ENCODE results near the gene KLK13. TPM values are rescaled to one million over a fixed set of nuclear protein-coding genes. Genes with fewer than 3 reads are reported as not detected.

The KLK13 gene
- polyA plus RNA-seq, 1 donor (not counting 4 experiments of a cell fraction or from before 2014, with no cell fraction given): 2.0 TPM

DNA sequence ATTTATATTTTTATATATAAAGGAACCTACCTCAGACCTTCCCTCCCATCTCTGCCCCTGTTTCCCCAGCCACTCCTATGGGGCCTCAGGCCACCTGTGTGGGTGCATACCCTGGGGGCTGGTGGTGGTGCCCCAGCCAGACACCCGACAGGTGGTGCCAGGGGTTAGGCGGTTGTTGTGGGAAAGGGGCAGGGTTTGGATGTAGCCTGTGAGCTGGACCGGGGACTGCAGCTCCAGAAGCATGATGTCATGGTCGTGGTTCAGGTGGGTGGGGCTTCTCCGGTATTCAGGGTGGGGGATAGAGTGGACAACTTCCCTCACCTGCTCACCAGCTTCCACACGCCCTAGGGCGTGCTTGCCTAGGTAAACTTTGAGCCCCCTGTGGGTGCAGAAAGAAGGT lies 5.2 kb downstream of the KLK13 start:
- no peaks in the 10 kb centered on the region for H3K79me2 ChIP-seq (ENCODE audit: control insufficient read depth, insufficient read depth, low read length)
- no peak overlapping the region for H3K27ac ChIP-seq (ENCODE audit: control insufficient read depth, insufficient read depth, low read length)
- H3K4me3 ChIP-seq (ENCODE audit: control insufficient read depth in 2 of 3, extremely low read depth in 1 of 3, insufficient read depth in 2 of 3, low read depth in 1 of 3, low read length in 3 of 3): no peak overlapping the region
- H3K4me2 ChIP-seq (ENCODE audit: control insufficient read depth, extremely low read depth, insufficient read depth, low read depth, low read length): no peak overlapping the region
- no peak overlapping the region for H2AFZ ChIP-seq (ENCODE audit: control insufficient read depth, low read length)
- no peaks in the 10 kb centered on the region for H3K4me1 ChIP-seq (ENCODE audit: control insufficient read depth, extremely low read depth, insufficient read depth, low read length)
- H3K36me3 ChIP-seq (ENCODE audit: control insufficient read depth in 2 of 2, extremely low read depth in 1 of 2, insufficient read depth in 2 of 2, low read length in 2 of 2): no peaks in the 10 kb centered on the region
- peaks cover 9% of the 10 kb centered on the region for H3K27me3 ChIP-seq (ENCODE audit: control insufficient read depth, extremely low read depth, insufficient read depth, low read length)
- H3K9me3 ChIP-seq (ENCODE audit: control insufficient read depth, low read depth, low read length): no peaks in the 10 kb centered on the region
- no peak for TF ChIP-seq EZH2 (IDR thresholded peaks at IDR 0.05; ENCODE audit: low read length)
- TF ChIP-seq, protein P1, sequence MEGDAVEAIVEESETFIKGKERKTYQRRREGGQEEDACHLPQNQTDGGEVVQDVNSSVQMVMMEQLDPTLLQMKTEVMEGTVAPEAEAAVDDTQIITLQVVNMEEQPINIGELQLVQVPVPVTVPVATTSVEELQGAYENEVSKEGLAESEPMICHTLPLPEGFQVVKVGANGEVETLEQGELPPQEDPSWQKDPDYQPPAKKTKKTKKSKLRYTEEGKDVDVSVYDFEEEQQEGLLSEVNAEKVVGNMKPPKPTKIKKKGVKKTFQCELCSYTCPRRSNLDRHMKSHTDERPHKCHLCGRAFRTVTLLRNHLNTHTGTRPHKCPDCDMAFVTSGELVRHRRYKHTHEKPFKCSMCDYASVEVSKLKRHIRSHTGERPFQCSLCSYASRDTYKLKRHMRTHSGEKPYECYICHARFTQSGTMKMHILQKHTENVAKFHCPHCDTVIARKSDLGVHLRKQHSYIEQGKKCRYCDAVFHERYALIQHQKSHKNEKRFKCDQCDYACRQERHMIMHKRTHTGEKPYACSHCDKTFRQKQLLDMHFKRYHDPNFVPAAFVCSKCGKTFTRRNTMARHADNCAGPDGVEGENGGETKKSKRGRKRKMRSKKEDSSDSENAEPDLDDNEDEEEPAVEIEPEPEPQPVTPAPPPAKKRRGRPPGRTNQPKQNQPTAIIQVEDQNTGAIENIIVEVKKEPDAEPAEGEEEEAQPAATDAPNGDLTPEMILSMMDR (optimal IDR thresholded peaks at IDR 0.05 in 1 of 3, IDR thresholded peaks at IDR 0.05 in 1 of 3, conservative IDR thresholded peaks at IDR 0.05 in 1 of 3; ENCODE audit: extremely low read depth in 1 of 3, insufficient read depth in 2 of 3, low read length in 3 of 3): no peak
- no peak overlapping the region for H3K9ac ChIP-seq (ENCODE audit: control insufficient read depth, extremely low read depth, insufficient read depth, low read length)
- no peaks in the 10 kb centered on the region for H4K20me1 ChIP-seq (ENCODE audit: control insufficient read depth, extremely low read depth, insufficient read depth, low read length)
- DNase-seq (ENCODE audit: low read depth, low spot score): no peak
- no peaks in the 10 kb centered on the region for H3K9me1 ChIP-seq (ENCODE audit: control insufficient read depth, extremely low read depth, insufficient read depth, low read length)
- dilution Hi-C loops (cut with MboI; ENCODE audit: extremely low pct_ligation_motif_present, low sequenced_read_pairs): no loop called here
- no peak for FAIRE-seq

DNA sequence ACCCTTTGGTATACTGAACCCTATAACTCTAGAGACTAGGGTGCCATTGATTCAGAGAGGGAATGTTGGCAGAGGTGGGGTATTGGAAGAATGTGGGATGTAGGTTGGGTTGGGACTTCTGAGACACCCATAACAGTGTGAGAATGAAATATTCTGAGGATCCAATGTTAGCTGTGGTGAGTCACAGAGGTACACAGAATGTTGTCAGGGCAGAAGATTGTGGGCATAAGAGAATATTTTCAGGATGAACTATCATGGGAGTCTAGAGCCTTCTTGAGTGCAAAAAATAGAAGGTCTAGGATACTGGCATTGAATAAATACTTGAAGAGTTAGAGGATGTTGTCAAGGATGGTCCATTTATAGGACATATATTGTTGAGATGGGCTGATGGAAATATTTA lies 9.0 kb downstream of the KLK13 start:
- Histone ChIP-seq H3K79me2 (ENCODE audit: control insufficient read depth, insufficient read depth, low read length) (no peaks in the 10 kb centered on the region), H3K27ac (ENCODE audit: control insufficient read depth, insufficient read depth, low read length) (no peak overlapping the region), H3K9me3 (ENCODE audit: control insufficient read depth, low read depth, low read length) (no peaks in the 10 kb centered on the region), H3K4me2 (ENCODE audit: control insufficient read depth, extremely low read depth, insufficient read depth, low read depth, low read length) (no peak overlapping the region), H3K9ac (ENCODE audit: control insufficient read depth, extremely low read depth, insufficient read depth, low read length) (no peak overlapping the region), H3K4me1 (ENCODE audit: control insufficient read depth, extremely low read depth, insufficient read depth, low read length) (no peaks in the 10 kb centered on the region), H4K20me1 (ENCODE audit: control insufficient read depth, extremely low read depth, insufficient read depth, low read length) (no peaks in the 10 kb centered on the region), H2AFZ (ENCODE audit: control insufficient read depth, low read length) (no peak overlapping the region), H3K36me3 (ENCODE audit: control insufficient read depth in 2 of 2, extremely low read depth in 1 of 2, insufficient read depth in 2 of 2, low read length in 2 of 2) (no peaks in the 10 kb centered on the region), H3K4me3 (ENCODE audit: control insufficient read depth in 2 of 3, extremely low read depth in 1 of 3, insufficient read depth in 2 of 3, low read depth in 1 of 3, low read length in 3 of 3) (no peak overlapping the region), H3K9me1 (ENCODE audit: control insufficient read depth, extremely low read depth, insufficient read depth, low read length) (no peaks in the 10 kb centered on the region), H3K27me3 (ENCODE audit: control insufficient read depth, extremely low read depth, insufficient read depth, low read length) (peaks cover 7% of the 10 kb centered on the region)
- DNase-seq (ENCODE audit: low read depth, low spot score) (no peak), FAIRE-seq (no peak)
- no peak for TF ChIP-seq EZH2 (IDR thresholded peaks at IDR 0.05; ENCODE audit: low read length)
- TF ChIP-seq, protein P1 (optimal IDR thresholded peaks at IDR 0.05 in 1 of 3, IDR thresholded peaks at IDR 0.05 in 1 of 3, conservative IDR thresholded peaks at IDR 0.05 in 1 of 3; ENCODE audit: extremely low read depth in 1 of 3, insufficient read depth in 2 of 3, low read length in 3 of 3): no peak
- dilution Hi-C loops (cut with MboI; ENCODE audit: extremely low pct_ligation_motif_present, low sequenced_read_pairs): no loop called here

Data from keratinocyte (primary cell).